Hematopoietic multipotent progenitor cell treated with erythropoietin and hydrocortisone succinate and interleukin-3 and kit ligand, for 17 days (in vitro differentiated cells): ENCODE data around the gene RASSF8.

Experiments used
- DNase-seq: peaks from one replicate; pipeline ENCODE4 v3.0.0-alpha.2; 2015; ENCODE audit warnings: low spot score

The RASSF8 gene

DNA sequence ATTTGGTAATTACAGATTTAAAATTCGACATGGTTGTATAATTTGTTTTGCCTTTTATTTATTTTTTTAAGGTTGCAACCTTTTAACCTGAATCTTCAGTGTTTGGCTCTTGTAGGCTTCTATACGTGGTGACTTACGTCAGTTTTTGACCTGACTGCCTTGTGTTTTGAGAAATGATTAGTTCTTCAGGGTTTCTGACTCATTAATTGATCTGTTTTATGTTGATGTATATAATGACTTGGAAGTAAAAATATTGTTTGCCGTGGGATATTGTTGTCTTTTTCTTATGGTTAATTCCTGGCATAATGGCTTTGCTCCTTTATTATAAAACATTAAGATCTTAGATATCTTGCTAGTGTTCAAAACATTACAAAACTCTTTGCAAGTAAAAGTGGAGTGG lies 2.5 kb downstream of the RASSF8 start:
- no peak for DNase-seq

DNA sequence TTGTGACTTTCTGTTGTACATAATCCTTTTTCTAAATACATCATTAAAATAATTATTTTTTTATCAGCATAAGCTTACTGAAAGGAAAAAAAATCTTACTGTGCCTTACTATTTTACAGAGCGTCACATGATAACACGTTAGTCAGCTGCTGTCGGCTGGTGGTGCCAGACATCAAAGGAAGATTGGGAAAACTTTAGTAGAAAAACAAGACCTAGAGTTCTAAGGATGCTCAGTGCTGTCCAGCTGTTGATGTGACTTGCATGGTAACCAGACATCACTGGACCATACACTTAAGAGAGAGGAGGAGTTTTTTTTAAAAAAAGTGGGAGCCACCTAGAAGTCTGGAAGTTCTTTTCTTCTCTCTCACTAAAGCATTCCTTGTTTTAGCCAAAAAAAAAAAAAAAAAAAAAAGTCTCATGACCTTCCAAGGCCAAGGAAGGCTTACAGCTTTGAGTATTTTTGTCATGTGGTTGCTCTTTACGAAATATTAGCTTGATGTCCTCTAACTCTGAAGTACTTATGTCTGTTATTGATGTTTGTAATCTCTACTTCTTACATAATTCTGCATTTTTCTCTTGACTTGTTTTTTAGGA lies 4.5 kb downstream of the RASSF8 start:
- no peak for DNase-seq

DNA sequence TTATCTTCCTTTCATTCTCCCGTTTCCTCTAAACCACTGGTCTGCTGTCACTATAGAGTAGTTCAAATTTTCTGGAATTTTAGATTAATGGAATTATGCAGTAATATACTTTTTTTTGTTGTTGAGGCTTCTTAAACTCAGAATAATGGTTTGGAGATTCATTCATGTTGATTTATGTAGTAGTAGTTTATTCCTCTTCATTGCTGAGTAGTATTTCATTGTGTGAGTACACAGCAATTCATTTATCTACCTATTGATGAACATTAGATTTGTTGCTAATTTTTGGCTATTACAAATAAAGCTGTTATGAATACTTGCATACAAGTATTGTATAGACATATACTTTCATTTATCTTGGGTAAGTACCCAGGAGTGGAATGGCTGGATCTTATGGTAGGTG lies 7.2 kb downstream of the RASSF8 start:
- no peak for DNase-seq

DNA sequence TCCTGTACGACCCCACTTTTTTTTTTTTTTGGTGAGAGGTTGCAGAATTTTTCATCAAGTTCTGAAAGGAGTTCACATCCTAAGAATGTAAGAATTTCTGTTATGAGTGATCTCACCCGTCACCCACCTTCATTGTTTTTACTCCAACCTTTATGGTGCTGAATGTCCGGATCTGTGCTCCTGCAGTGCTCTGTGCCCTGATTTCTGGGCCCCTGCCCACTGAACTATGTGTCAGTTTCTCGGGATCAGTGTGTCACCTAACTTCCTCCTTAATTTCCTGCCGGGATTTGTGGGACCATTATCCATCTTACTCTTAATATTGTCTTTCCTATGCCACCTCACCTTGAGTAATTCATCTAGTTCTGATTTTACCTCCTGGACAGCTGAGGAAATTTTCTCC lies 11.6 kb downstream of the RASSF8 start:
- no peak for DNase-seq

DNA sequence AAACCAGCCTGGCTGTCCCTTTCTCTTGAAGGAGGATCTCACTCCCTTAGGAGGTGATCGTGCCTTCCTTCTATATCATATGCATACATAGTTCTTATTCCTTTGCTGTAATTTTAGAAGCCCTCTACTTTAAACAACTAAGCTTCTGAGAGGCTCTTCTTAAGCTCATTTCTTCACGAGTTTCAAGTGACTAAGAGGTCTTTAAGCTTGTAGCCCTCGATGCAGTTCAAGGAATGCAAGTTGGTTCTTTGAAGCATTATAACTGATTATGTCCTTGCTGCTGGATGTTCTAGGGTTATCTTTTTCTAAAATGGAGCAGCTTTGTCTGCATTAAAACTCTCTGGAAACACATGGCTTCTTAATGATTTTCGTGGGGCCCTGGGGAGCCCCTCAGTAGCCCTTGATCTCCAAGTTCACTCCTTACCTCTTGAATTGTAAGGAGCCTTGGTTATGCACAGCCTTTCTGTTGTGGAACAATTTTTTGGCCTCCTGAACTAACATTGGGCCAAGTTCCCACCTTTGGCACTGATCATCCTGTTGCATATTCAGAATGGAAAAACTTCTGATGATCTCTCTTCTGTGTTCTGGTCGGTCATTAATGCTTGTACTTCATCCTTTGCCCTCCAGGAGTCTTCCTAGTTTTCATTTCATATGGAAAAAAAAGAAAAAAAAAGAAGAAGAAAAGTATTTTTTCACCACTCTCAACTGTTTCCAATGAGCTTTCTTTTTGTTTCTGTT lies 12.6 kb downstream of the RASSF8 start:
- no peak for DNase-seq

DNA sequence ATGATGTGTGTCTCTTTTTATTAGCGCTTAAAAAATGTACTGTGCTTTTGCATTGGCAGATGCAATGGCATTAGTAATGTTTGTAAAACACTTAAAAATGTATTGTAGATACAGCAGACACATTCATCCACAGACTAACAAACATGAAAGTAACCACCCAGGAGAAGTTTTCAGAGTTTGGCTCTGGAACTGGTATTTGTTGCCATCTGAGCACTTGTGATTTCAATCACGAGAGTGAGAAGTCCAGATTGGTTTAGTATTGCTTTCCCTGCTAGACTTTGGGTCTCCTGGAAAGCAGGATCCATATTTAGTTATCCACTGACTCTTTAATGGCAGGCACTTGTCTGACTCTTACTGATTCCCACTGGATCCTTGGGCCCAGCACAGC lies 13.2 kb downstream of the RASSF8 start:
- no peak for DNase-seq

DNA sequence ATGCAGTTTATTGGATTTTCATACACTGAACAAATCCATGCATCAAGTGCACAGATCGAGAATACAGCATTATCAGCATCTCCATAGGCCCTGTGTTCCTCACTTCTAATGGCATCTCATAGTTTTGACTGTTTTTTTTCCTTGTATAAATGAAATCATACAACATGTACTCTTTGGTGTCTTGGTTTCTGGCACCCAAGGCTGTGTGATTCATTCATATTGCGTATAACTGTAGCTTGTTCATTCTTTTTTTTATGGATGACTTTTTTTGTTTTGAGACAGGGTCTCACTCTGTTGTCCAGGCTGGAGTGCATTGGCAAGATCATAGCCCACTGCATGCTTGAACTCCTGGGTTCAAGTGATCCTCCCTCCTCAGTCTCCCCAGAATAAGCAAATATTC lies 14.3 kb downstream of the RASSF8 start:
- no peak for DNase-seq

DNA sequence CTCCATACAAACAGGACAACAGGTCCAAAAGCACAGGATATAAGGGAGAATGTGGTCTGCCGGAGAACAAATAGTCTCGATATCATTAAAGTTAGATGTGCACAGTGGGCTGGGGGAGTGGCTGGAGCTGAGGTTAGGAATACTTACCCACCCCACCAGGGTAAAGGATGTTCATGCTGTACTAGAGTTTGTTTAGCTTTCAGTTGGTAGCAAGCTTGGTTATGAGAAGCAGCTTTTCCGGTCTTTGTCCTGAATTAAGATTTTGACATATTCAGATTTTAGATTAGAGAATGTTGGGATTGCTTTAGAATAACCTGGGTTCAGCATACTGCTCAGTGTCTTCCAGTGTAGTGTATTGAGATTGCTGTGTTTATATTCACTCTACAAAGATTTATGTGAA lies 16.7 kb downstream of the RASSF8 start:
- DNase-seq = no peak

DNA sequence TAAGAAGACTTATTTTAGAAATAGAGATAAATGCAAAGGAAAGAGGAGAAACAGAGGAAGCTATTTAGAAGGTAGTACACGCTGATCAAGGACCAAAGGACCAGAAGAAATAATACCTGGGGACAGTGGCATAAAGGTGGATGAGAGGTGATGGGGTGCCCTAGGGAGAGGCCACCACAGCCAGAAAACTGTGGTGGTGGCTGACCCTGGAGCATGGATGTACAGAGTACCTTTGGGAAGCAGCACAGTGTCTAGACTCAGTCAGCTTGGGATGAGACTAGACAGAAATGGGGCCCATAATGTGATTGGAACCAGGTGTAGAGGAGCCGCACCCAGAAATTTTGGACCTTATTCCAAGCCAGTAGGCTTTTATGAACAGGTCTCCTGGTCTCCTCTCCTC lies 17.2 kb downstream of the RASSF8 start:
- DNase-seq = no peak

DNA sequence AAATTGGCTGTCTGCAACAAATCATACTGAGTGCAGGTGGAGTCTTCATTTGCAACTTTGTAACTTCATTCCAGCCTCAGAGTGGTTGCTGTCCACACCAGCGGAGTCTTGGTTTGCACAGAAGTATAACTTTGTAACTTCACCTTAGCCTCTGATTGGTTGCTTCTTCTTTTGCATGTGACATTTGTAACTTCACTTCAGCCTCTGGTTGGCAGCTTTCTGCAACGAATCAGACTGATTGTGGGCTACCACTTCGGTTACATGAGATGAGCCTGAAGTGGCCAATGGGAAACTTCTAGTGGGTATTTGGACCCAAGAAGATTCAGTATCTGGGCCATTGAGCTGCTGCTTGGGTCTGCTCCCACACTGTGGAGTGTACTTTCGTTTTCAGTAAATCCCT lies 17.8 kb downstream of the RASSF8 start:
- no peak for DNase-seq

DNA sequence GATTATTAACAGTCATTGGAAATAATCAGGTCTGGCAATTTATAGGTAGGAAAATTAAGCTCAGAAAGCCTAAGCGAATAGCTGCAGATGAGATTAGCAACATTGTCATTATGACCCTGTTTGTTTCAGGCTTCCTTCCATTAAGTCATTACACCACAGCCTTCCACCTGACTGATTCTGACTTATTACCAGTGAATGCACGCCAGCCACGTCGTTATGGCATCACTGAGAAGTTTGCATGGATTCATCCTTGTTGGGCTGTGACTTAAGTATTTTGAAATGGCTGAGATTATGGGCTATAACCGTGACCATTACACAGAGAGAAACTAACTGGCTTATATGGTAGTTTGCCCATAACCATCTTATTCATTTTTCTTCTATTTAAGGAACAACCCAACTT lies 18.6 kb downstream of the RASSF8 start:
- DNase-seq = no peak

DNA sequence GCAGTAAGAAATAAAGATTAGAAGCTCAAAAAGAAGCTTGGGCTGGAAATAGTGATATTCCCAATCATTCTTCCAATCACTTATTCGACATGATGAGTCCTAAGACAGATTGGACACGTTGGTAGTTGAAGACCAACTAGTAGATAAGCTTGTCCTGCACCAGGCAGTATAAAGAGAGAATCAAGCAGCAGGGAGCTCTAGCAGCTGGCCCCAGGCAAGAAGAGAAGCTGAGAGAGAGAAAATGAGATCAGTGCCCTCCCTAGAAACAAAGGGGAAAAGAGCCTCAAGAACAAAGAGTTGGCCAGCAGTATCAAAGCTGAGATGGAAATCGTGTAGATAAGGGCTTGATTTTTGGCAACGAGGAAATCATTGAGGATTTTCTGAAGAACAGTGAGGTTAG lies 20.6 kb downstream of the RASSF8 start:
- no peak for DNase-seq

DNA sequence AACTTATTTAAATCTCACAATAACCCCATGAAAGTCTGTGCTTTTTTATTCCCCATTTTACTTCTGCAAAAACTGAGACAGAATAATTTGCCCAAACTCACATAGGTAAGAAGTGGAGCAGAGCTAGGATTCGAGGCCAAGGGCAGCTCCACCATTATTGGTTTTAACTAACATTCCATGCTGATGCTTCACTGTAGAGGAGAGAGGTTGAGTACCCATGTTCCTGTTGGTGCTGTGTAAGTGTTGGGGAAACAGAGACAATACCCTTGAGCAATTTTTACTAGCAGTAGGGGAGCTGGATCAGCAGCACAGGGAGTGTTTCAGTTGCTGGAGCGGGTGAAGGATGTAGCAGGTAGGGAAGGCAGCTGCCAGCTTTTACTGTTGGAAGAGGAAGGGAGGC lies 21.1 kb downstream of the RASSF8 start:
- no peak for DNase-seq

DNA sequence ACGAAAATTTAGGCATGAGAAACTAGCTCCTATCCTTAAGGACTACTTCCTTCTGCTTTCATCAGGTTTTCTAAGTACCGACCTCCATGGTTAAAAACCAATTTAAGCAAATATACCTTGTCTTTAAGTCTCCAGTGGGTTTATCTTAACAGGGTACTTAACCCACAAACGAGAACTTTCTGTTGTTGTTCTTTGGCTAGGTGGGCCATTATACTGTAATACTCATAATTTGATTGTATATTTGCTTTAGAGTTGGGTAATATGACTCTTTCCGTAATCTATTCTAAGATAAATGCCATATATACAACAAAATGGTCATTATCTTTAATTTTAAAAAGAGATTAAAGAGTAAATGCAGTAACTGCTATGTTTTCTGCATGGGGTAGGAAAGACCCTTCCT lies 21.6 kb downstream of the RASSF8 start:
- DNase-seq = no peak

DNA sequence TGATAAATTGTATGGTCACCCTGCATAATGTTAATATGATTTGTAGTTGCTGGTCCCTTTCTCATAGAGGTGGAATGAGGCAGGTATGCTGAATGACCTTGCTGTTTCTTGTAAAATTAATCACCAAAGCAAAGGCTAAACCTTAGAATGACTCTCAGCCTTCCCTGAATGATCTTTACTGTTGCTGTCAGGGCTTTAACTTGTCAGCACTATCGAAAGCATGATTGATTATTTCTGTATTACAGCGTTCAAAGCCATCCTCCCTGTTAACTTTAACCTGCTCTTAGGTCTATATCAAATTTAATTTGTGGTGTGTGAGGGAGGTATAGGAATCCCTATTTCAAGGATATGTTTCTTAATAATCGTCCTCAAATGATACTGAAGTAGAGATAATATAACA lies 23.1 kb downstream of the RASSF8 start:
- DNase-seq = no peak

DNA sequence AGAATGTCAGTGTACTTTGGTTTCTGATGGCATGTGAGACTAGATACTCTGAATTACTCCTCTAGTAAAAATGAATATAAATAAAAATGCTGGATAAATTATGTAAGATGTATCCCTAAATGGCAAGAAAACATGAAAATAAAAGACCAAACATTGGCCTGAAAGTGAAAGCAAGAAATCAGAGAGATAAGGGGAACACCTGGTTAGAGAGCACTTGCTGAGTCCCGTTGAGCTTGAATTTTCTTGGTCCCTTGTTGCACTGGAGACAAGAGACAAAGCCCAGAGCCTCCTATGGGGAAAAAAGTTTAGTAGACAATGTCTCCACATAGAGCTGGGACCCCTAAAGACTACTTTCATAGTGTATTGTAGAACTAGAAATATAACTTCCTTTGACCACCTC lies 23.9 kb downstream of the RASSF8 start:
- no peak for DNase-seq

DNA sequence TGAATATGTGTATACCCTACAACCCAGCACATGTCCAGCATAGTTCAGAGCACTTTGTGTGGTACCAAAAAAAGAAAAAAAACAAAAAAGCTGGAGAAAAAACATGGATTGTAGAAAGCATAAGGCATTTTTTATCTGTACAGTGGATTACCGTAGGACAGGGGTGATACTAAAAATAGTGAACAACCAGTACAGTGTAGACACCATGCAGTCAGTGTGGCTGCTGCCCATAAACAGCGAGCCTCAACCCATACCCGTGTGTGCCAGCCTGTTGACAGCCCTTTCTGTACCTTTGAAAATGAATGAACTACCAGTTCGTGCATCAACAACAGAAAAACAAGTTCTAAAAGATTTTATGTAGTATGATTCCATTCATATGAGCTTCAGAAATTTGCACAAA lies 25.1 kb downstream of the RASSF8 start:
- DNase-seq = no peak

DNA sequence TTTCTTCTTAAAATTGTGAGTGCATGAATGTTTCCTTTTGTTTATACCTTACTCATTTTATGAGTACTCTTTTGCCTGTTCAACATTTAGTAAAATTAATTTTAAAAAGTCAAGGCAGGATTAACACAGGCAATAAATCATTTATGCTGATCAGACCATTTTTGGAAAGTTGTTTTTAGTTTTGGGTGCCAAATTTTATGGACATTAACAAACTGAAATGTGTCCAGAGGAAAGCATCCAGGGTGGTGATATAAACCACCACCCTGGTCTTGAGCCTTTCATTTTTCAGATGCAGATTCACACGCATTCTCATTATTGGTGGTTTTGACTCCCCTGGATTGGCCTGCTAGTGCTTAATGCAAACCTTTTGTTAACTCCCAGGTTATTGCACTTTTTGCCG lies 26.3 kb downstream of the RASSF8 start:
- no peak for DNase-seq

DNA sequence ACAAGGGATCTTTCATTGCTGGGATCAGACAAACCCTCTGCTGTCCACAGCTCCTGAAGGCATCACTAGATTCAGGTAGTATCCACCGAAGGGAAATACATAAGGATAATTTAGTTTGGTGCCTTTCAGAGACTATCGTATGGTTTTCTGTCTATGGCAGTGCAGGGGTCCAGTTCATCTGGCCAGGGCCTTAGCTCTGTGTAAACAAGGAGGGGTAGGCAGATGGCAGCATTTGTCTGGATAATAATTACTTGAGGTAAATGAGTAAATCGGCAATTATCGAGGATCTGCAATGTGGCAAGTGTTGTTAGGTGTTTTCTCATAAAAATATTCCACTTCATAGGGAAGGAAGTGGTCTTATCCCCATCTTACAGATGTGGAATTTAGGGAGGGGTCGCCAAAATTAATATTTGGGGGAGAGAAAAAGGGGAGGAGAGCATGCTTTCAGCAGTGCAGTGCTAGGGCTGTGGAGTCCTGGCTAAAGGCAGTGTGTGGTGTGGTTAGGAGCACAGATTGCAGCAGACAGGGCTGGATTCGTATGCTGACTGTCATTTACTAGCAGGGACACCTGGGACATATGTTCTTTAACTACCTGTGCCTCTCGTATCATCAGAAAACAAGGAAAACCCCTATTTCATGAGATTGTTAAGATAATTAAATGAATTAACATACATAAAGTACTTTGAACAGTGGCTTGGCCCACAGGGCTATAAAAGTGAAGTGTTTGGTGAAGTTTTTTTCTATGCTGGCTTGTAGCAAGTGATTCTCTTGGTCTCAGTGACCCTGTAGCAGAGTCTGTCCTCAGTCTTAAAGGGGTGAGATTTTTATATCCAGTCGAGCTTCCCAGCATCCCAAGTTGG lies 27.1 kb downstream of the RASSF8 start:
- no peak for DNase-seq

DNA sequence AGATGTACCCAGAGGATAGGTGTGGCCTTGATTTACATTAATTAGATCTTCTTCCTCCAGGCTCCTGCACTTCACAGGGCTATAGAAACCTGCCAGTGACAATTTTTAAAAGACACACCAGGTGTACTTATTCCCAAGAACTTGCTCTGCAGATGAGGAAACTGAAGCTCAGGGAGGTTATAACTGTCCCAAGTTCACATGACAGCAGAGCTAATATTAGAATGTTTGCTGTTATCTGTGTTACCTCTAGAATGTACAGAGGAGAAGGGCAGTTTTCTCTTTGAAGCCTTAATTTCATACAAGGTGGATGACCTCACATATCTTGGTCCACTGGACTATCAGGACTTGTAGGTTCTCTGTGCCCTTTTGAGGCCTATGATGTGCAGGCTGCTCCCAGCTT lies 27.7 kb downstream of the RASSF8 start:
- no peak for DNase-seq

DNA sequence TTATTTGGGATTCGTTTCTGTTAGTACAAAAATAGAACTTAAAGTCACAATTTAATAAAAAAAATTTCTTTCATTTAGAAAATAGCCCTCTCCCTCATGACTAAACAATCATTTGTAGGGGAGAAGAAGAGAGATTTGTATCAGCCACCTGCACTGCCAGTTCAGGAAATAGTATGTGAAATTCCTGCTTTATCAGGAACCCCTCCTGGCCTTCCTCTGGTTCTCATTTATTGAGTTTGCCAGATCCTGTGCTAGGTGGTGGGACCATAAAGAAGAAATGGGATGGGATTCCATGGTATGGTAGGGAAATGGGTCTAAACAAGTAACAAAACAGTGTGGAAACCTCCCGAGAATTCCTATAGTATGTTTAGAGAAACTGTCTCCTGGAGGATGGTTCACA lies 30.0 kb downstream of the RASSF8 start:
- DNase-seq = no peak

DNA sequence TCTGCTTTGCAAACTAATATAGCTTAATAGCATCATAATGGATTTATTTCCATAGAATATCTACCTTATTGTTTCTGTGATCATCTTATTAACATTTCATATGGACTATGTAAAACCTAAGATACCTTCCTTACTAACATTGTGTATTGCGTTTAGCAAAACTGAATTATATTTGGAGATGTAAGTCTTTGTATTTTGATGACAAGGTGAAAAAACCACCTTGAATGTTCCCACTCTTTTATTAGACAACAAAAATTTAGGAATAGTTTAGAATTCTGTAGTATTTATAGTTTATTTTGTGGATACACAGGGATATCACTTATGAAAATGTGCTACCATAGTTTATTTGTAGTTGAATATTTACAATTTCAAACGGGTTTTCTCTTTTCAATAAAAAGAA lies 32.0 kb downstream of the RASSF8 start:
- no peak for DNase-seq

DNA sequence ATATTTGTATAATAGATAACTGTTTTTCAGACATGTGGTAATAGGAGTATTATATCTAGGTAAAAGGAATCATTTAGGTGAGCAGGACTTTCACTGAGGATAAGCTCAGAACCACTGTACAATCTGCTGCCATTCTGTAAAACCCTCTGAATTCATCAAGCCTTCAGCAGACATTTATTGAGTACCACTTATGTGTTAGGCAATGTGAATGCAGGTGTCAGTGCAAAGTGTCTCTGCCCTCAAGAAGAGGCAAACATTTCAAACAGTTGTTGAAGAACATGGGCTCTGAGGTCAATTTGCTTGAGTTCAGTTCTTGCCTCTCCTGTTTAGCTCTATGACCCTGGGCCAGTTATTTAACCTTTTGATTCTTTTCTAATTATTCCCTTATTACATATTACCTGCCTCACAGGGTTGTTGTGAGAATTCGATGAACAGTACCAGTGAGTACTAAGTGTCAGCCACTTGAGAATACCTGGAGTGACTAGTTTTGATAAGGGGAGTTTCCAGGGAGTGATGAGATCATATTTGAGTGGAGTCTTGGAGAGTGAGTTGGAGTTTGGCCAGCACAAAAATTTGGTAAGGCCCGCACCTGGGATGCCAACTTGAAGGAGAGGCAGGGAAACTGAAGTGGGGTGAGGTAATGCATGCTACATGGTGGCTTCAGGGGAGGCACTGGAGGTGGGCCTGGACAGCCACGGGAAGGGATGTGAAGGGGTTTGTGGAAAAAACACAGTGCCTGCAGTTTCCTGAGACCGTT lies 33.7 kb downstream of the RASSF8 start:
- DNase-seq = no peak
